Prostate gland (tissue), 2 donors: Measurements from ENCODE around the gene RAB3GAP2. TPM values are rescaled to one million over a fixed set of nuclear protein-coding genes. Genes with fewer than 3 reads are reported as not detected.
A peak's percentile ranks its signal among the peaks of the same experiment; 100 is the strongest.

Source experiments
- DNase-seq: peaks from one replicate; pipeline ENCODE4 v3.0.0-alpha.2; 2019; ENCODE audit warnings: low spot score
- H3K27ac ChIP-seq, 2 donors: fragments of 200-600 bp; sonication (generic); 2 replicates each; pipeline ENCODE4 v1.5.1; 2017 to 2019
- H3K27me3 ChIP-seq: fragments of 200-600 bp; sonication (generic); replicated peaks from 2 replicates; pipeline ENCODE4 v1.5.1; 2019; ENCODE audit not compliant: insufficient read depth
- H3K36me3 ChIP-seq, 2 donors: fragments of 200-600 bp; sonication (generic); 1 replicate in 1 of 2; 2 replicates in 1 of 2; pipeline versions ENCODE4 v1.5.1 to v1.8.1; 2017 to 2019
- H3K4me1 ChIP-seq: fragments of 200-600 bp; sonication (generic); replicated peaks from 2 replicates; pipeline ENCODE4 v1.5.1; 2019
- H3K4me3 ChIP-seq, 2 donors: fragments of 200-600 bp; sonication (generic); 2 replicates each; pipeline ENCODE4 v1.5.1; 2017 to 2019
- H3K9me3 ChIP-seq: fragments of 200-600 bp; sonication (generic); 2 replicates; pipeline ENCODE4 v1.5.1; 2017
- CTCF ChIP-seq, 4 experiments: fragments of 200-600 bp in 2 of 4; fragments of 450-650 bp in 2 of 4; sonication (generic) in 2 of 4; IDR thresholded peaks; 1 replicate in 3 of 4; 2 replicates in 1 of 4; pipeline ENCODE4 v1.5.1; 2016 to 2019; ENCODE audit warnings: antibody characterized with exemption in 4 of 4, mild to moderate bottlenecking in 2 of 4, moderate library complexity in 2 of 4
- POLR2A ChIP-seq: fragments of 450-650 bp; IDR thresholded peaks from one replicate; pipeline ENCODE4 v1.6.1; 2016; ENCODE audit warnings: antibody characterized with exemption, mild to moderate bottlenecking
- POLR2AphosphoS5 ChIP-seq: sonication (generic); formaldehyde crosslinking; IDR thresholded peaks from one replicate; pipeline ENCODE4 v1.6.1; 2017; ENCODE audit warnings: antibody characterized with exemption
- WGBS: methylation state at CpG from one replicate; pipeline ENCODE4 v1.1.5; 2018; 5-methylcytosine and 5-hydroxymethylcytosine counted together
- intact Hi-C: fragments of 100-400 bp; cut with DNase I; formaldehyde crosslinking; loops from one replicate; pipeline ENCODE4 v1.14.2; 2022
- total RNA-seq, 2 donors: library from RNA; depleted of rRNA; stranded (reverse); fragments of >200 nt; gene quantifications; one replicate each; pipeline ENCODE4 v1.1.0, GENCODE V29; 2016

Gene RAB3GAP2
- total RNA-seq, 2 donors from 2014 or later = 17.6 to 20.7 TPM

GRCh38 chr1:220306339-220306738 is 34.1 kb upstream of the RAB3GAP2 start:
- TF ChIP-seq POLR2A = no peak
- TF ChIP-seq POLR2AphosphoS5 = no peak
- TF ChIP-seq CTCF (IDR thresholded peaks at IDR 0.05) = no peak
- H3K27me3 ChIP-seq = no peaks in the 10 kb centered on the region
- H3K4me1 ChIP-seq = no peaks in the 10 kb centered on the region
- DNase-seq = no peak
- no peaks in the 10 kb centered on the region for H3K36me3 ChIP-seq
- intact Hi-C loops = no loop called here
- H3K9me3 ChIP-seq = no peaks in the 10 kb centered on the region
- H3K4me3 ChIP-seq = no peak overlapping the region
- whole genome bisulfite sequencing = 95% methylated on average over 1 of the region's 1 CpG
- no peak overlapping the region for H3K27ac ChIP-seq

GRCh38 chr1:220303871-220304270 is 31.6 kb upstream of the RAB3GAP2 start:
- no peaks in the 10 kb centered on the region for H3K36me3 ChIP-seq
- H3K4me3 ChIP-seq = no peak overlapping the region
- no peak overlapping the region for H3K27ac ChIP-seq
- H3K9me3 ChIP-seq = no peaks in the 10 kb centered on the region
- WGBS = 88% methylated on average over 4 of the region's 4 CpGs
- no peaks in the 10 kb centered on the region for H3K27me3 ChIP-seq
- intact Hi-C loops = no loop called here
- H3K4me1 ChIP-seq = no peaks in the 10 kb centered on the region
- DNase-seq = no peak
- TF ChIP-seq CTCF (IDR thresholded peaks at IDR 0.05) (no peak), POLR2A (no peak), POLR2AphosphoS5 (no peak)

GRCh38 chr1:220301630-220302029 is 29.4 kb upstream of the RAB3GAP2 start:
- no peak for DNase-seq
- Histone ChIP-seq H3K27me3 (no peaks in the 10 kb centered on the region), H3K27ac (no peak overlapping the region), H3K4me3 (no peak overlapping the region), H3K4me1 (no peaks in the 10 kb centered on the region), H3K36me3 (no peaks in the 10 kb centered on the region), H3K9me3 (no peaks in the 10 kb centered on the region)
- no peak for TF ChIP-seq CTCF (IDR thresholded peaks at IDR 0.05)
- no peak for TF ChIP-seq POLR2A
- no peak for TF ChIP-seq POLR2AphosphoS5
- WGBS = 46% methylated on average over 2 of the region's 2 CpGs
- intact Hi-C loops = no loop called here

- no peaks in the 10 kb centered on the region for H3K4me1 ChIP-seq
- TF ChIP-seq CTCF (IDR thresholded peaks at IDR 0.05) (no peak), POLR2AphosphoS5 (peak; percentile 74)
- peak overlapping the region; percentile 28 to 59 for H3K27ac ChIP-seq
- 22% methylated on average over 7 of the region's 7 CpGs for WGBS
- H3K36me3 ChIP-seq = no peaks in the 10 kb centered on the region
- peak; percentile 72 for DNase-seq
- no peak overlapping the region for H3K4me3 ChIP-seq
- no peaks in the 10 kb centered on the region for H3K27me3 ChIP-seq
- intact Hi-C loops = no loop called here
- H3K9me3 ChIP-seq = no peaks in the 10 kb centered on the region
These were observed 28.3 kb upstream of the RAB3GAP2 start for GRCh38 chr1:220300442-220301121.

GRCh38 chr1:220299337-220299736 is 27.1 kb upstream of the RAB3GAP2 start:
- Histone ChIP-seq H3K36me3 (no peaks in the 10 kb centered on the region), H3K9me3 (no peaks in the 10 kb centered on the region), H3K27me3 (no peaks in the 10 kb centered on the region), H3K4me1 (no peaks in the 10 kb centered on the region), H3K4me3 (no peak overlapping the region), H3K27ac (no peak overlapping the region)
- intact Hi-C loops = no loop called here
- 95% methylated on average over 7 of the region's 7 CpGs for WGBS
- no peak for TF ChIP-seq POLR2A
- TF ChIP-seq CTCF (IDR thresholded peaks at IDR 0.05) = no peak
- no peak for TF ChIP-seq POLR2AphosphoS5
- DNase-seq = no peak
